Esophagus squamous epithelium (tissue), 4 donors: ENCODE data around the gene OLFM2.

Experiments used
- POLR2A ChIP-seq, 4 donors: fragments of 450-650 bp; IDR thresholded peaks; one replicate each; pipeline ENCODE4 v1.6.1; 2017; ENCODE audit warnings: antibody characterized with exemption in 4 of 4, mild to moderate bottlenecking in 4 of 4, moderate library complexity in 3 of 4
- TF ChIP-seq, protein P1 (sequence below), 6 experiments: fragments of 450-650 bp in 4 of 6; fragments of 200-600 bp in 2 of 6; sonication (generic) in 2 of 6; IDR thresholded peaks; one replicate each; pipeline ENCODE4 v1.5.1; 2016 to 2019; ENCODE audit warnings: antibody characterized with exemption in 6 of 6, mild to moderate bottlenecking in 4 of 6, moderate library complexity in 4 of 6

GRCh38 chr19:9871626-9872338 is 64.5 kb downstream of the OLFM2 start:
- TF ChIP-seq, protein P1, sequence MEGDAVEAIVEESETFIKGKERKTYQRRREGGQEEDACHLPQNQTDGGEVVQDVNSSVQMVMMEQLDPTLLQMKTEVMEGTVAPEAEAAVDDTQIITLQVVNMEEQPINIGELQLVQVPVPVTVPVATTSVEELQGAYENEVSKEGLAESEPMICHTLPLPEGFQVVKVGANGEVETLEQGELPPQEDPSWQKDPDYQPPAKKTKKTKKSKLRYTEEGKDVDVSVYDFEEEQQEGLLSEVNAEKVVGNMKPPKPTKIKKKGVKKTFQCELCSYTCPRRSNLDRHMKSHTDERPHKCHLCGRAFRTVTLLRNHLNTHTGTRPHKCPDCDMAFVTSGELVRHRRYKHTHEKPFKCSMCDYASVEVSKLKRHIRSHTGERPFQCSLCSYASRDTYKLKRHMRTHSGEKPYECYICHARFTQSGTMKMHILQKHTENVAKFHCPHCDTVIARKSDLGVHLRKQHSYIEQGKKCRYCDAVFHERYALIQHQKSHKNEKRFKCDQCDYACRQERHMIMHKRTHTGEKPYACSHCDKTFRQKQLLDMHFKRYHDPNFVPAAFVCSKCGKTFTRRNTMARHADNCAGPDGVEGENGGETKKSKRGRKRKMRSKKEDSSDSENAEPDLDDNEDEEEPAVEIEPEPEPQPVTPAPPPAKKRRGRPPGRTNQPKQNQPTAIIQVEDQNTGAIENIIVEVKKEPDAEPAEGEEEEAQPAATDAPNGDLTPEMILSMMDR (IDR thresholded peaks at IDR 0.05): no peak
- no peak for TF ChIP-seq POLR2A (IDR thresholded peaks at IDR 0.05)
